Sigmoid colon (tissue), 7 donors: ENCODE data around the gene WWTR1. TPM values are rescaled to one million over a fixed set of nuclear protein-coding genes. Genes with fewer than 3 reads are reported as not detected.

Source experiments
- DNase-seq: peaks from one replicate; pipeline ENCODE4 v3.0.0-alpha.2; 2019
- H3K27ac ChIP-seq, 4 donors: fragments of 200-600 bp; sonication (generic); one replicate each; pipeline ENCODE4 v1.5.1; 2016 to 2019; ENCODE audit warnings: mild to moderate bottlenecking in 1 of 4
- H3K27me3 ChIP-seq, 3 donors: fragments of 200-600 bp; sonication (generic); one replicate each; pipeline ENCODE4 v1.5.1; 2019; ENCODE audit warnings: mild to moderate bottlenecking in 1 of 3
- H3K36me3 ChIP-seq, 4 donors: fragments of 200-600 bp; sonication (generic); one replicate each; pipeline ENCODE4 v1.5.1; 2016 to 2019
- H3K4me1 ChIP-seq, 4 donors: fragments of 200-600 bp; sonication (generic); one replicate each; pipeline ENCODE4 v1.5.1; 2017 to 2019
- H3K4me3 ChIP-seq, 4 donors: fragments of 200-600 bp; sonication (generic); one replicate each; pipeline ENCODE4 v1.5.1; 2017 to 2019; ENCODE audit warnings: mild to moderate bottlenecking in 2 of 4, moderate library complexity in 1 of 4
- H3K9me3 ChIP-seq, 4 donors: fragments of 200-600 bp in 3 of 4; sonication (generic) in 3 of 4; one replicate each; pipeline versions ENCODE4 v1.5.1 to v1.6.1; 2013 to 2019
- EP300 ChIP-seq, 4 donors: sonication (generic); formaldehyde crosslinking; IDR thresholded peaks; one replicate each; pipeline ENCODE4 v1.6.1; 2017; ENCODE audit warnings: antibody characterized with exemption in 4 of 4
- POLR2A ChIP-seq, 2 donors: fragments of 450-650 bp; IDR thresholded peaks; one replicate each; pipeline ENCODE4 v1.6.1; 2016; ENCODE audit warnings: antibody characterized with exemption in 2 of 2, mild to moderate bottlenecking in 2 of 2, moderate library complexity in 2 of 2
- POLR2AphosphoS5 ChIP-seq, 4 donors: sonication (generic); formaldehyde crosslinking; IDR thresholded peaks; one replicate each; pipeline ENCODE4 v1.6.1; 2017; ENCODE audit warnings: antibody characterized with exemption in 4 of 4
- WGBS, 2 donors: extraction: QIAGEN DNeasy Blood & Tissue Kit; methylation state at CpG; one replicate each; pipeline ENCODE4 v1.1.7; 2013; 5-methylcytosine and 5-hydroxymethylcytosine counted together
- intact Hi-C: fragments of 100-400 bp; cut with DNase I; formaldehyde crosslinking; loops from one replicate; pipeline ENCODE4 v1.15.1; 2023
- polyA plus RNA-seq, 3 donors: library from polyadenylated mRNA; stranded (reverse); fragments of 200-250 nt; gene quantifications; one replicate each; pipeline ENCODE4 v1.2.3, GENCODE V29; 2013
- total RNA-seq, 4 donors: library from RNA; depleted of rRNA; stranded (reverse); fragments of >200 nt; gene quantifications; one replicate each; pipeline ENCODE4 v1.1.0, GENCODE V29; 2016
- TF ChIP-seq, protein P1 (sequence below), 4 experiments: fragments of 450-650 bp in 3 of 4; fragments of 200-600 bp in 1 of 4; IDR thresholded peaks; one replicate each; pipeline ENCODE4 v1.5.1; 2016 to 2019; ENCODE audit warnings: antibody characterized with exemption in 4 of 4, mild to moderate bottlenecking in 3 of 4, moderate library complexity in 2 of 4
- donor health status: healthy with polysubstance abuse.
- donor health status: Bipolar disorder and iron deficiency.
- donor health status: healthy.

WWTR1 gene
- total and polyA plus RNA-seq, 7 donors: 7.9 to 340 (median 243) TPM

DNA sequence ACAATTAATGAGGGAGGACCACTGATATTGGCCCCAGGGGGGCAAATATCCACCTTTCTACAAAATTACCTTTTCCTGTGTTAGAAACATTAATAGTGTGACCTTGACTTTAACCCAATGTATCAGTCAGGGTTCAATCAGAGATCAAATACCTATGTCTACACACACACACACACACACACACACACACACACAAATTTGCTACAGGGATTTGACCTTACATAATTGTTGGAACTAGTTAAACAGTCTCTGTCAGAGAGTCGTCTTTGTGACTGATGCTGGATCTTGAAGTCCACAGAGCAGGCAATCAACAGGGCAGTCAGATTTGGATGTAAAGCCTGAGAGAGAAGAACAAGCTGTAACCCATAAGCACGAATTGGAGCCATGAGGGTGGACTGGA lies 150.9 kb downstream of the WWTR1 start:
- H3K36me3 ChIP-seq: no peaks in the 10 kb centered on the region
- H3K27ac ChIP-seq: no peak overlapping the region
- 58 to 67% methylated on average over 2 of the region's 2 CpGs for WGBS, 2 donors
- TF ChIP-seq POLR2A (IDR thresholded peaks at IDR 0.05): no peak
- no peak for TF ChIP-seq EP300 (IDR thresholded peaks at IDR 0.05)
- TF ChIP-seq, protein P1, sequence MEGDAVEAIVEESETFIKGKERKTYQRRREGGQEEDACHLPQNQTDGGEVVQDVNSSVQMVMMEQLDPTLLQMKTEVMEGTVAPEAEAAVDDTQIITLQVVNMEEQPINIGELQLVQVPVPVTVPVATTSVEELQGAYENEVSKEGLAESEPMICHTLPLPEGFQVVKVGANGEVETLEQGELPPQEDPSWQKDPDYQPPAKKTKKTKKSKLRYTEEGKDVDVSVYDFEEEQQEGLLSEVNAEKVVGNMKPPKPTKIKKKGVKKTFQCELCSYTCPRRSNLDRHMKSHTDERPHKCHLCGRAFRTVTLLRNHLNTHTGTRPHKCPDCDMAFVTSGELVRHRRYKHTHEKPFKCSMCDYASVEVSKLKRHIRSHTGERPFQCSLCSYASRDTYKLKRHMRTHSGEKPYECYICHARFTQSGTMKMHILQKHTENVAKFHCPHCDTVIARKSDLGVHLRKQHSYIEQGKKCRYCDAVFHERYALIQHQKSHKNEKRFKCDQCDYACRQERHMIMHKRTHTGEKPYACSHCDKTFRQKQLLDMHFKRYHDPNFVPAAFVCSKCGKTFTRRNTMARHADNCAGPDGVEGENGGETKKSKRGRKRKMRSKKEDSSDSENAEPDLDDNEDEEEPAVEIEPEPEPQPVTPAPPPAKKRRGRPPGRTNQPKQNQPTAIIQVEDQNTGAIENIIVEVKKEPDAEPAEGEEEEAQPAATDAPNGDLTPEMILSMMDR (IDR thresholded peaks at IDR 0.05): no peak
- no peak for TF ChIP-seq POLR2AphosphoS5 (IDR thresholded peaks at IDR 0.05)
- no peak for DNase-seq
- H3K4me1 ChIP-seq: peaks cover 0 to 12% (median 7%) of the 10 kb centered on the region in 4 donors
- H3K9me3 ChIP-seq: no peaks in the 10 kb centered on the region
- no peaks in the 10 kb centered on the region for H3K27me3 ChIP-seq
- no peak overlapping the region for H3K4me3 ChIP-seq
- intact Hi-C loops: no loop called here

DNA sequence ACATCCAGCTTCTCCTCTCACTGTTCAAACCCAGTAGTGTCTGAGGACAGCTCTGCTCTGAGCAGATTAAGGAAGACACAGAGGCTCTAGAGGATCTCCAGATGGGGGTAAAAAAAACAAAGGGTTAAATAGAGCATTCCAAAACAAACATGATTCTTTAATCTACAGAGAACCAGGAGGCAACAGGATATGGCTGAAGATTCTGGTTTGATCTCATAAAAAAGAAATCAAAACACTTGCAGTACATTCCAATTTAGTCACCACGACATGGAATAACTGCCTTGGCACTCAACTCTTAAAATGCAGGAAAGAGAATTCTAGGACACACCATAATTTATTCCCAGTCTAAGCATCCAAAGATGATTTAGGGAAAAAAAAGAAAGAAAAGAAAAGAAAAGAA lies 151.3 kb downstream of the WWTR1 start:
- intact Hi-C loops: no loop called here
- no peaks in the 10 kb centered on the region for H3K36me3 ChIP-seq
- no peak for DNase-seq
- no peaks in the 10 kb centered on the region for H3K9me3 ChIP-seq
- H3K4me3 ChIP-seq: no peak overlapping the region
- H3K4me1 ChIP-seq: peaks cover 0 to 12% (median 7%) of the 10 kb centered on the region in 4 donors
- H3K27me3 ChIP-seq: no peaks in the 10 kb centered on the region
- 37 to 63% methylated on average over 1 of the region's 1 CpG for WGBS, 2 donors
- no peak overlapping the region for H3K27ac ChIP-seq
- TF ChIP-seq POLR2AphosphoS5 (IDR thresholded peaks at IDR 0.05) (no peak), EP300 (IDR thresholded peaks at IDR 0.05) (no peak), POLR2A (IDR thresholded peaks at IDR 0.05) (no peak)
- TF ChIP-seq, protein P1 (IDR thresholded peaks at IDR 0.05): no peak

DNA sequence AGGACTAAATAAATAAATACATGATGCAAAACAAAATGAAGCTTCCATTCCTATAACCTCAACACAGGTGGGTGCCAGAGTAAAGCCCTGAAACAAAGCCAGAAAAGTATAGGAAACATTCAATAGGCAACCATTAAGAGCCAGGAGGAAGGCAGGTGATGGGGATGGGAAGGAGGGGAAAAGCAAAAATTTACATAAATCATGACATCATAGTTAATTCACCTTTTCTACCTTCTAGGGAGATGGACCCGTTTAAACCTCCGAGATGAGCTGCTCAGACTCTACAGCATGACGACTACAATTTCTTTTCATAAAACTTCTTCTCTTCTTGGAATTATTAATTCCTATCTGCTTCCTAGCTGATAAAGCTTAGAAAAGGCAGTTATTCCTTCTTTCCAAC lies 155.4 kb downstream of the WWTR1 start:
- H3K27ac ChIP-seq: no peak overlapping the region
- WGBS, 2 donors: 65 to 70% methylated on average over 3 of the region's 3 CpGs
- H3K27me3 ChIP-seq: no peaks in the 10 kb centered on the region
- H3K36me3 ChIP-seq: no peaks in the 10 kb centered on the region
- TF ChIP-seq POLR2A (IDR thresholded peaks at IDR 0.05): no peak
- no peak for TF ChIP-seq POLR2AphosphoS5 (IDR thresholded peaks at IDR 0.05)
- TF ChIP-seq, protein P1 (IDR thresholded peaks at IDR 0.05): no peak
- no peak for TF ChIP-seq EP300 (IDR thresholded peaks at IDR 0.05)
- H3K4me1 ChIP-seq: peaks cover 0 to 12% (median 7%) of the 10 kb centered on the region in 4 donors
- no peak for DNase-seq
- H3K9me3 ChIP-seq: no peaks in the 10 kb centered on the region
- no peak overlapping the region for H3K4me3 ChIP-seq
- intact Hi-C loops: no loop called here

DNA sequence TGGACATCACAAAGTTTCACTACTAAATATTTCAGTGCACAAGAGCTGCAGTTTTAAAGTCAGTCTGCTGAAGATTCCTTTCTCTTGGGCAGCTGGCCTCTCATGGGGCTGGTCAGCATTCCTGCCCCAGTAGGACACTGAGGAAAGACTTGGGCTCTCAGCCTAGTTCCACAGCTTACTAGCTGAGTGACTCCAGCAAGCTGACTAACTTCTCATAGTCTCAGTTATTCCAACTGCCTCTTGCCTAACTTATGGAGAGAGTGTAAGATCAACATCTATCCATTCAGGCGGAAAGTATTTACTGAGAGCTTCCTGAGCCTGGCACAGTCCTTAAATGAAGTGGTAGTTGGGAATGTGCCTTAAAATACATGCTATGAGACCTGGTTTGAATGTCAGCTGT lies 156.3 kb downstream of the WWTR1 start:
- Histone ChIP-seq H3K27me3 (no peaks in the 10 kb centered on the region), H3K4me3 (no peak overlapping the region), H3K36me3 (no peaks in the 10 kb centered on the region), H3K4me1 (peaks cover 0 to 5% (median 2%) of the 10 kb centered on the region in 4 donors), H3K9me3 (no peaks in the 10 kb centered on the region), H3K27ac (no peak overlapping the region)
- intact Hi-C loops: no loop called here
- DNase-seq: no peak
- TF ChIP-seq, protein P1 (IDR thresholded peaks at IDR 0.05): no peak
- TF ChIP-seq POLR2AphosphoS5 (IDR thresholded peaks at IDR 0.05): no peak
- no peak for TF ChIP-seq POLR2A (IDR thresholded peaks at IDR 0.05)
- TF ChIP-seq EP300 (IDR thresholded peaks at IDR 0.05): no peak
- WGBS, 2 donors: 89 to 94% methylated on average over 1 of the region's 1 CpG
